ENCODE measurements around the gene CABYR.

CABYR gene

GRCh38 chr18:24138789-24139616 is at the start of gene CABYR:
Gene CABYR, plus strand, starts transcription at chr18:24139062. Its CDS starts 4,053 bp downstream, at chr18:24143115.
- peak; percentile 93 for DNase-seq (ENCODE audit: low spot score)

- no peak for DNase-seq (ENCODE audit: low spot score)
Measured at GRCh38 chr18:24089076-24089475, 49.8 kb upstream of the CABYR start.

GRCh38 chr18:24089515-24090337 is 49.1 kb upstream of the CABYR start:
- DNase-seq (ENCODE audit: low spot score), result no peak

GRCh38 chr18:24090876-24091275 is 48.0 kb upstream of the CABYR start:
- no peak for DNase-seq (ENCODE audit: low spot score)

GRCh38 chr18:24094561-24094960 is 44.3 kb upstream of the CABYR start:
- DNase-seq (ENCODE audit: low spot score), result no peak

GRCh38 chr18:24095976-24096375 is 42.9 kb upstream of the CABYR start:
- DNase-seq (ENCODE audit: low spot score), result no peak

DNA sequence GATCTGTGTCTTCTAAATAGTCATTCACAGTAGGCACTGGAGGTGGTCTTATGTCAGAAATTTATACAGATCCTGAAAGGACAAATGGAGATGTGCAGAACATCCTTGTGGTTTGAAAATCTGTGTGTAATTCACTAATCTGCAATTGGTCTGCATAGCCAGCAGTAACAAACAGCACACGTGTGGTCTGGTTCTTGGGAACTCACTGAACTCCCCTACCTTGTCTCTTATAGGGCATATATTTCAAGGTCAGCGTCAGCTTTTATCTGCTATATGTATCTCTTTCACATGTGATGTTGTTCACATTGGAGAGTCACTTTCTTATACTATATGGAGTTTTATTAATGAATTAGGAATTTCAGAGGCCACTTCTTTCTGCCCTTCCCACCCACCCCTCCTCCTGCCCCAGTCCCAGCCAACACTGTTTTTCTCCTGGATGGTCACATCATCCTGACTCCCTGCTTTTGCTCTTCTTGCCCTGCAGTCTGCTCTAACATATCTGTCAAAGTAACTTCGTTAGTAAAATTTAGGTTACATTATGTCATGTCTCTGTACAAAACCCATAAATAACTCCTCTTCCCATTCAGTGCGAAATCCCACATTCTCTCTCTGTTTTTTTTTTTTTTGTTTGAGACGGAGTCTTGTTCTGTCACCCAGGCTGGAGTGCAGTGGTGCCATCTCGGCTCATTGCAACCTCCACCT is 35.4 kb upstream of the CABYR start:
- no peak for DNase-seq (ENCODE audit: low spot score)

DNA sequence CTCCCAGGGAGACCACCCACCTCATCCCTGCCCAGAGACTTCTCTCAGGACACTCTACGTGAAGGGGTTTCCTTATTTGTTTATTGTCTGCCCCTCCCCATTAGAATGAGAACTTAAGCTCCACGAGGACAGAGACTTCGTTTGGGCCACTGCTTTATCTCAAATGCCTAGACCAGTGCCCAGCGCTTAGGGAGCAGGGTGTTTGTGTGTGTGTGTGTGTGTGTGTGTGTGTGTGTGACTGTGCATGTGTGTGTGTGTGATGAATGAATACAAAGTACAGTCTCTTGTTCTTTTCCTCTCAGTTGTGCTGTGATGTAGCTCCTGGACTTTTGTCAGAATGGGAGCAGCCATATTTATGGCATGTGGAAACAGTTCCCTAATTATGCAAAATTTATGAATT is 34.4 kb upstream of the CABYR start:
- DNase-seq (ENCODE audit: low spot score), result no peak

GRCh38 chr18:24108641-24109040 is 30.2 kb upstream of the CABYR start:
- no peak for DNase-seq (ENCODE audit: low spot score)

- no peak for DNase-seq (ENCODE audit: low spot score)
Measured at GRCh38 chr18:24111936-24112335, 26.9 kb upstream of the CABYR start.

- DNase-seq (ENCODE audit: low spot score), result no peak
Measured at GRCh38 chr18:24112464-24112863, 26.4 kb upstream of the CABYR start.

DNA sequence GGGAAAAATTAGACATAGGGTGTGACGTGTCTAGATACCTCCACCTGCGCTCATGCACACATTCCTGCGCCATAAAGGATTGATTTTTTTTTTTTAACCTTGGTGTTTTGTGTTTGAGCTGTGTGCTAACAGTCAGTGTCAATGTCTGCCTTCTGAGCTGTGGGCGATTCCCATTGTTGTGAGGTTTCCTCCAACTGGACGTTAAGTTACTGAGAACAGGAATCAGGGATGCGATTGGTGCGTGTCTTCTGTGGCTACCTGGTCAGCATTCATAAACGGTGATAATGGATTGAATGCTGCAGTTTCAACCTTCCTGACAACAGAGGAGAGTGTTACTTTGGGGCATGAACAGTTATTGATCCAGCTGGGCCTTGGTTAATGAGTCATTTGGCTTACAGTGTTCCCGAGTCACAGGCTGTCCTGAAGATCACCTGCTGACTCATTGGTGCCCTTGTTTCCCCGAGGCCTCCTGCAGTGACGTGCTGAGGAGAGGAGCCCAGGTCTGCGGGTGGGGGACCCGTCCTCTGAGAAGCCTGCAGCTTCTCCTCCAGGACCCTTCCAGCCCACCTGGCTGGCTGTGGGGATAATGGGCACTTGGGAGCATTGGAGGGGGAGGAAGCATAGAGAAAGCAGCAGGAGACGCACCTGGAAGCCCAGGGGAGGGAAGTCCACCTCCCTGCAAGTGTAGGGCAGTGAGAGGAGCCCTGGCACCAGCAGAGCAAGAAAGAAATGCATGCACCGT is 25.8 kb upstream of the CABYR start:
- no peak for DNase-seq (ENCODE audit: low spot score)

GRCh38 chr18:24114924-24115549 is 23.8 kb upstream of the CABYR start:
- DNase-seq (ENCODE audit: low spot score), result no peak

GRCh38 chr18:24115628-24116027 is 23.2 kb upstream of the CABYR start:
- DNase-seq (ENCODE audit: low spot score), result no peak

DNA sequence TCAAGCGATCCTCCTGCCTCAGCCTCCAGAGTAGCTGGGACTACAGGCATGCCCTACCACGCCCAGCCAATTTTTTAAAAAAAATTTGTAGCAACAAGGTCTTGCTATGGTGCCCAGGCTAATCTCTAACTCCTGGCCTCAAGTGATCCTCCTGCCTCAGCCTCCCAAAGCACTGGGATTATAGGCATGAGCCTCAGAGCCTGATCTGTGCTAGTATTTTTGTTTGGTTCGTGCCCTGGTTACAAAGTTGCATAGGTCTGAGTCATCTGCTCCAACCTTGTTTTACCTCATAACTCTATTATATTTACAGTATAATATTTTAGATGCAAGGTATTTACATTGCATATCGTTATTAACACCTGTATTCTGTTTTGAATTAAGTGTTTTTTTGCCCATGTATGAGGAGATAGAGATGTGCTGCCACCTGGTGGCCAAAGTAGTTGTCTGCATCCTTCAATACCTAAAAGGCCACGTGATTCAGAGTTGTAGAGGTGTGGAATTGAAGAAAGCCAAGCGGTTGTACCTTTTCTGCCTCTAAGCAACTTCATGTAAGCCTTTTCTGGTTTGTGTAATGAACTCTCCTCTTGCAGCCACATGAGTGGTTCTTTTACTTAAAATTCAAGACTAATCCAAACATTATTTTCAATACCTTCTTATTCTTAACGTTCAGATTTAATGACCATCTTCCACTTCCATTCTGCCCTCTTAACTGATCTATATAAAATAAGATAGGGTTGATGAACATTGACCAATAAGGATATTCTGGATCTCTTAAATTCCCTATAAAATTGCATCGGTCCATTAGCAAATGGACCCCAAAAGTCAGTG is 19.9 kb upstream of the CABYR start:
- DNase-seq (ENCODE audit: low spot score), result peak; percentile 45

- no peak for DNase-seq (ENCODE audit: low spot score)
Measured at GRCh38 chr18:24120676-24121075, 18.2 kb upstream of the CABYR start.

DNA sequence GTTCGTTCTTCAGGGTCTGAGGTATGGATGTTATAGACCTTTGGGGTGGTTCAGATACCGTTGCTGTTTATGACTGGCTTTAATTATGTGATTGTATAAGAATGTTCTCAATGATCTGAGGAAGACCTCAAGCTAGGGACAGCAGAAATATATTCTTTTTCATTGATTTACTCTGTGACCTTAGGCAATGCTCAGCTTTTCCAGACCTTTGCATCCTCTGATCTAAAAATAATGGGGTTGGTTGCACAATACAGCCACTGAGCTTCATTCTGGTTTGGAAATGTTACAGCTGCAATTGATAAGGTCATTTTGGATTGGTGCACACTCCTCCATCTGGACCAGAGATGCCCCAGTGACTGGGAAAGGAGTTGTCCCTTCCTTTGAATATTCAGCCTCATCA is 17.2 kb upstream of the CABYR start:
- DNase-seq (ENCODE audit: low spot score), result no peak

GRCh38 chr18:24126155-24126961 is 12.5 kb upstream of the CABYR start:
- no peak for DNase-seq (ENCODE audit: low spot score)

- DNase-seq (ENCODE audit: low spot score), result no peak
Measured at GRCh38 chr18:24127735-24128134, 11.1 kb upstream of the CABYR start.

DNA sequence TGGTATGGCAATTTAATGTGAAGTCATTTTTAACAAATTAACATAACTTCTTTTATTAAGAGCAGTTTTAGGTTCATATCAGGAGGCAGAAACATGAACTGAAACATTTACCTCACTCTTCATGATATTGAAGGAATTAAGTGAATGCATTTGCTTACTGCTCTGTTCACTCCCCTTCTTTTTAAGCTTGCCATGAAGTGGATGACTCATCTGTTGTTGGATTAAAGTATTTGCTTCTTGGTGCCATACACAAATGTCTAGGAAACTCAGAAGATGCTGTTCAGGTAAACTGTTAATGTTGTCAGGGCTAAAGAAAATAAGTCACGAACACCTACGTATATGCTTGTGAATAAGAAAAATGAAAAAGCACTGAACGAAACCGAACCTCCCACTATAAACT is 10.2 kb upstream of the CABYR start:
- DNase-seq (ENCODE audit: low spot score), result no peak
